GM23338 (cell line): ENCODE data around the gene SORL1-AS1.

Experiments used
- ATAC-seq: fragments of 200-7000 bp; cut with Tn5 transposase; 3 replicates; pipeline ENCODE4 v1.9.1; 2020
- DNase-seq: peaks from one replicate; pipeline ENCODE4 v3.0.0-alpha.2; 2015; ENCODE audit warnings: low spot score
- H2AFZ ChIP-seq: fragments of 200-600 bp; sonication (generic); 2 replicates; pipeline ENCODE4 v1.8.0; 2016; ENCODE audit warnings: antibody characterized with exemption, mild to moderate bottlenecking, moderate library complexity
- H3F3A ChIP-seq: fragments of 200-600 bp; sonication (generic); replicated peaks from 2 replicates; pipeline ENCODE4 v1.8.0; 2017; ENCODE audit warnings: antibody characterized with exemption, mixed run types, low read depth
- H3K27ac ChIP-seq: fragments of 200-600 bp; sonication (generic); 2 replicates; pipeline ENCODE4 v1.6.1; 2016; ENCODE audit warnings: low read depth
- H3K27me3 ChIP-seq: fragments of 200-600 bp; sonication (generic); 2 replicates; pipeline ENCODE4 v1.8.0; 2016; ENCODE audit warnings: mild to moderate bottlenecking, mixed run types, moderate library complexity; ENCODE audit not compliant: insufficient read depth
- H3K36me3 ChIP-seq: fragments of 200-600 bp; sonication (generic); 2 replicates; pipeline ENCODE4 v1.8.0; 2016; ENCODE audit warnings: mild to moderate bottlenecking; ENCODE audit not compliant: insufficient read depth
- H3K4me1 ChIP-seq: fragments of 200-600 bp; sonication (generic); 2 replicates; pipeline ENCODE4 v1.8.0; 2016; ENCODE audit warnings: mild to moderate bottlenecking, moderate library complexity; ENCODE audit not compliant: insufficient read depth
- H3K4me2 ChIP-seq: fragments of 200-600 bp; sonication (generic); 2 replicates; pipeline ENCODE4 v1.7.1; 2017; ENCODE audit warnings: mixed run types
- H3K4me3 ChIP-seq: fragments of 200-600 bp; sonication (generic); 2 replicates; pipeline ENCODE4 v1.6.1; 2016; ENCODE audit warnings: mixed run types
- H3K79me2 ChIP-seq: fragments of 200-600 bp; sonication (generic); replicated peaks from 2 replicates; pipeline ENCODE4 v1.8.0; 2017; ENCODE audit warnings: mild to moderate bottlenecking; ENCODE audit not compliant: insufficient read depth
- H3K9me2 ChIP-seq: fragments of 200-600 bp; sonication (generic); 2 replicates; pipeline ENCODE4 v1.8.0; 2017; ENCODE audit not compliant: insufficient read depth
- H4K20me1 ChIP-seq: fragments of 200-600 bp; sonication (generic); replicated peaks from 2 replicates; pipeline ENCODE4 v1.8.0; 2017; ENCODE audit warnings: mild to moderate bottlenecking; ENCODE audit not compliant: insufficient read depth
- H3K27ac Mint-ChIP-seq: 2 replicates; pipeline ENCODE4 v1.8.0; 2020; ENCODE audit warnings: inconsistent platforms, mild to moderate bottlenecking, moderate library complexity, mixed read lengths
- H3K27me3 Mint-ChIP-seq: 3 replicates; pipeline ENCODE4 v1.8.0; 2022; ENCODE audit warnings: low read depth, mild to moderate bottlenecking, moderate library complexity, mixed read lengths, inconsistent platforms; ENCODE audit not compliant: insufficient read depth, poor library complexity
- H3K36me3 Mint-ChIP-seq: 3 replicates; pipeline ENCODE4 v1.8.0; 2021; ENCODE audit warnings: low read depth, mild to moderate bottlenecking, inconsistent platforms, moderate library complexity, mixed read lengths
- H3K4me1 Mint-ChIP-seq: 3 replicates; pipeline ENCODE4 v1.8.0; 2020; ENCODE audit warnings: mild to moderate bottlenecking, inconsistent platforms, mixed read lengths
- H3K4me3 Mint-ChIP-seq: 3 replicates; pipeline ENCODE4 v1.8.0; 2021; ENCODE audit warnings: moderate library complexity, mild to moderate bottlenecking, inconsistent platforms, mixed read lengths
- H3K9me3 Mint-ChIP-seq: 3 replicates; pipeline ENCODE4 v1.8.0; 2020; ENCODE audit warnings: moderate library complexity, mild to moderate bottlenecking, inconsistent platforms, mixed read lengths
- CREB1 ChIP-seq: fragments of 250-450 bp; sonication (Bioruptor Pico); IDR thresholded peaks from 2 replicates; pipeline ENCODE4 v1.5.0; 2020; ENCODE audit warnings: low read depth, mild to moderate bottlenecking, moderate library complexity
- CTCF ChIP-seq, 2 experiments: fragments of 200-600 bp in 1 of 2; sonication (generic) in 1 of 2; conservative IDR thresholded peaks; 2 replicates each; pipeline versions ENCODE4 v1.5.1 to v1.6.1; 2016 to 2017; ENCODE audit warnings: antibody characterized with exemption in 2 of 2, low read depth in 2 of 2, mild to moderate bottlenecking in 2 of 2, moderate library complexity in 1 of 2
- ETS1 ChIP-seq: IDR thresholded peaks from 2 replicates; pipeline ENCODE4 v1.6.1; 2016; ENCODE audit warnings: antibody characterized with exemption
- EZH2 ChIP-seq: fragments of 200-600 bp; sonication (generic); IDR thresholded peaks from one replicate; pipeline ENCODE4 v1.8.0; 2017; ENCODE audit warnings: antibody characterized with exemption, mild to moderate bottlenecking, low read depth; ENCODE audit not compliant: unreplicated experiment
- EZH2phosphoT487 ChIP-seq: fragments of 200-600 bp; sonication (generic); IDR thresholded peaks from one replicate; pipeline ENCODE4 v1.8.1; 2018; ENCODE audit warnings: antibody characterized with exemption; ENCODE audit not compliant: unreplicated experiment
- JUNB ChIP-seq: IDR thresholded peaks from one replicate; pipeline ENCODE4 v1.6.1; 2016; ENCODE audit warnings: antibody characterized with exemption; ENCODE audit not compliant: unreplicated experiment
- NANOG ChIP-seq: IDR thresholded peaks from 2 replicates; pipeline ENCODE4 v1.6.1; 2016; ENCODE audit warnings: antibody characterized with exemption, borderline replicate concordance
- POLR2AphosphoS5 ChIP-seq: IDR thresholded peaks from 2 replicates; pipeline ENCODE4 v1.6.1; 2016; ENCODE audit warnings: antibody characterized with exemption, low read depth
- STAT1 ChIP-seq: IDR thresholded peaks from one replicate; pipeline ENCODE4 v1.6.1; 2016; ENCODE audit warnings: antibody characterized with exemption; ENCODE audit not compliant: unreplicated experiment
- ZNF114 ChIP-seq: fragments of 250-450 bp; sonication (Bioruptor Pico); IDR thresholded peaks from 2 replicates; pipeline ENCODE4 v1.5.0; 2020; ENCODE audit warnings: mild to moderate bottlenecking, moderate library complexity
- ZNF331 ChIP-seq: fragments of 250-450 bp; sonication (Bioruptor Pico); IDR thresholded peaks from 2 replicates; pipeline ENCODE4 v1.5.0; 2020; ENCODE audit warnings: low read depth, mild to moderate bottlenecking, moderate library complexity
- ZNF462 ChIP-seq: fragments of 250-450 bp; sonication (Bioruptor Pico); IDR thresholded peaks from 2 replicates; pipeline ENCODE4 v1.5.0; 2020; ENCODE audit warnings: mild to moderate bottlenecking, moderate library complexity

SORL1-AS1 gene

GRCh38 chr11:121408830-121409229 lies 43.9 kb downstream of the SORL1-AS1 start:
- Mint-ChIP-seq H3K27ac (peak overlapping the region; percentile 95; the same call in 1 of the 2 replicates), H3K27me3 (peaks cover 2% of the 10 kb centered on the region), H3K36me3 (peaks cover 9% of the 10 kb centered on the region), H3K4me3 (no peak overlapping the region), H3K9me3 (peaks cover 7% of the 10 kb centered on the region), H3K4me1 (peaks cover 45% of the 10 kb centered on the region)
- H3F3A ChIP-seq = 0 out of 2 replicates have a peak, but pooled peaks cover 5% of the 10 kb centered on the region
- peak overlapping the region; percentile 23; the same call in 1 of the 2 replicates for H2AFZ ChIP-seq
- DNase-seq (no peak), ATAC-seq (no peak)
- H4K20me1 ChIP-seq = no peaks in the 10 kb centered on the region
- no peak overlapping the region for H3K4me3 ChIP-seq
- peak overlapping the region; percentile 93; the same call in 1 of the 2 replicates for H3K27ac ChIP-seq
- no peaks in the 10 kb centered on the region for H3K9me2 ChIP-seq
- TF ChIP-seq EZH2phosphoT487 (no peak), CTCF (conservative IDR thresholded peaks at IDR 0.05; ENCODE audit: low read depth in 2 of 2) (no peak), NANOG (no peak), STAT1 (no peak), JUNB (no peak), ZNF331 (no peak), ETS1 (no peak), ZNF114 (CRISPR knock-in tag) (no peak), POLR2AphosphoS5 (no peak), EZH2 (no peak), CREB1 (no peak)
- H3K27me3 ChIP-seq = no peaks in the 10 kb centered on the region
- H3K4me1 ChIP-seq = peaks cover 34% of the 10 kb centered on the region
- no peak overlapping the region for H3K4me2 ChIP-seq
- H3K79me2 ChIP-seq = no peaks in the 10 kb centered on the region
- H3K36me3 ChIP-seq = no peaks in the 10 kb centered on the region

DNA sequence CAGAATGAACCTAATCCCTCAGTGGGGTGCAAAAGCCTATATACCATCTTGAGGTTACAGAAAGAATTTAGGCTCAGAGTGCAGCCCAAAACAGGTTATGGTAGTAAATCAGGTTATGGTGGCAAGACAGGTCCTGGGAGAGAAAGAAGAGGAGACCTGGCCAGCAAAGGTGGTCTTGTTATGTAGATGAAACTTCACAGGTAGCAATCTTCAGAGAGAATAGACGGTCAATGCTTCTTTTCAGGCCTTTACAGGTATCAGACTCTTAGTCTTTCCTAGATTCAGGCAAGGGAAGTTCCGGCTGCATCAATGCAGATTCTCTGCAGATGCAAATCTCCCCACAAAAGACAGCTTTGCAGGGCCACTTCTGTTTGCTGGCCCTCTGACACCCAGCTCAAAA lies 46.5 kb downstream of the SORL1-AS1 start:
- Histone ChIP-seq H2AFZ (no peak overlapping the region), H4K20me1 (no peaks in the 10 kb centered on the region), H3K4me3 (peak overlapping the region; percentile 12; the same call in 1 of the 2 replicates), H3K4me2 (peak overlapping the region; percentile 56), H3K79me2 (no peaks in the 10 kb centered on the region), H3K9me2 (no peaks in the 10 kb centered on the region), H3F3A (0 out of 2 replicates have a peak, but pooled peaks cover 5% of the 10 kb centered on the region), H3K36me3 (no peaks in the 10 kb centered on the region), H3K27me3 (no peaks in the 10 kb centered on the region), H3K4me1 (peaks cover 38% of the 10 kb centered on the region), H3K27ac (peak overlapping the region; percentile 93)
- Mint-ChIP-seq H3K9me3 (peaks cover 25% of the 10 kb centered on the region), H3K4me1 (peaks cover 49% of the 10 kb centered on the region), H3K27ac (peak overlapping the region; percentile 95), H3K27me3 (peaks cover 2% of the 10 kb centered on the region), H3K36me3 (peaks cover 26% of the 10 kb centered on the region), H3K4me3 (no peak overlapping the region; the same call in 2 of the 3 replicates)
- no peak for TF ChIP-seq STAT1
- peak; percentile 98 for TF ChIP-seq ZNF462 (CRISPR knock-in tag)
- TF ChIP-seq NANOG = peak; percentile 96
- ATAC-seq (peak; percentile 98), DNase-seq (peak; percentile 90)
